Thyroid gland (tissue), 4 donors: ENCODE data around the gene GLI1.

ENCODE experiments used
- CTCF ChIP-seq, 6 experiments: fragments of 200-600 bp in 3 of 6; fragments of 450-650 bp in 3 of 6; sonication (generic) in 3 of 6; IDR thresholded peaks; one replicate each; pipeline ENCODE4 v1.5.1; 2016 to 2019; ENCODE audit warnings: antibody characterized with exemption in 6 of 6, mild to moderate bottlenecking in 2 of 6, inconsistent platforms in 1 of 6, moderate library complexity in 1 of 6
- POLR2A ChIP-seq, 2 donors: fragments of 450-650 bp; IDR thresholded peaks; one replicate each; pipeline ENCODE4 v1.6.1; 2017; ENCODE audit warnings: antibody characterized with exemption in 2 of 2, mild to moderate bottlenecking in 2 of 2, moderate library complexity in 1 of 2

DNA sequence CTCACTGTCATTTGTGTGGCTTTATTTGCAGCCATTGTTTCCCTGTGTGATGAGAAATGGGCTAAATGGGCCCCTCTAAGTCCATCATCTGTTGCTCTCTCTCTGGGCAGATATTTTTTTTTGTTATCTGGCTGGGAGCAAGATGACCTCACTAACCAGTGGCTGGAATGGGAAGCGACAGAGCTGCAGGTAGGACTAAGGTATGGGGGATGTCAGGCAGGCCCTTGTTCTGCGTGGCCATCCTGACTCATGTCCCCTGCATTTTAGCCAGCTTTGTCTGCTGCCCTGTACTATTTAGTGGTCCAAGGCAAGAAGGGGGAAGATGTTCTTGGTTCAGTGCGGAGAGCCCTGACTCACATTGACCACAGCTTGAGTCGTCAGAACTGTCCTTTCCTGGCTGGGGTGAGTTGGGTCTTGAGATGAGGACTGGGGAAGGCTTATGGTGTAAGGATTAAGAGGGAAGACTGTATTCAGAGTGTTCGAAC, 29.6 kb downstream of the GLI1 start:
- TF ChIP-seq CTCF (IDR thresholded peaks at IDR 0.05) (no peak), POLR2A (IDR thresholded peaks at IDR 0.05) (no peak)
